GM23338 (cell line): ENCODE results near the gene CTSC. TPM values are rescaled to one million over a fixed set of nuclear protein-coding genes. Genes with fewer than 3 reads are reported as not detected.
A peak's percentile ranks its signal among the peaks of the same experiment; 100 is the strongest.

ENCODE experiments used
- ATAC-seq: fragments of 200-7000 bp; cut with Tn5 transposase; 3 replicates; pipeline ENCODE4 v1.9.1; 2020
- DNase-seq: peaks from one replicate; pipeline ENCODE4 v3.0.0-alpha.2; 2015; ENCODE audit warnings: low spot score
- H2AFZ ChIP-seq: fragments of 200-600 bp; sonication (generic); 2 replicates; pipeline ENCODE4 v1.8.0; 2016; ENCODE audit warnings: antibody characterized with exemption, mild to moderate bottlenecking, moderate library complexity
- H3F3A ChIP-seq: fragments of 200-600 bp; sonication (generic); replicated peaks from 2 replicates; pipeline ENCODE4 v1.8.0; 2017; ENCODE audit warnings: antibody characterized with exemption, mixed run types, low read depth
- H3K27ac ChIP-seq: fragments of 200-600 bp; sonication (generic); 2 replicates; pipeline ENCODE4 v1.6.1; 2016; ENCODE audit warnings: low read depth
- H3K27me3 ChIP-seq: fragments of 200-600 bp; sonication (generic); 2 replicates; pipeline ENCODE4 v1.8.0; 2016; ENCODE audit warnings: mild to moderate bottlenecking, mixed run types, moderate library complexity; ENCODE audit not compliant: insufficient read depth
- H3K36me3 ChIP-seq: fragments of 200-600 bp; sonication (generic); 2 replicates; pipeline ENCODE4 v1.8.0; 2016; ENCODE audit warnings: mild to moderate bottlenecking; ENCODE audit not compliant: insufficient read depth
- H3K4me1 ChIP-seq: fragments of 200-600 bp; sonication (generic); 2 replicates; pipeline ENCODE4 v1.8.0; 2016; ENCODE audit warnings: mild to moderate bottlenecking, moderate library complexity; ENCODE audit not compliant: insufficient read depth
- H3K4me2 ChIP-seq: fragments of 200-600 bp; sonication (generic); 2 replicates; pipeline ENCODE4 v1.7.1; 2017; ENCODE audit warnings: mixed run types
- H3K4me3 ChIP-seq: fragments of 200-600 bp; sonication (generic); 2 replicates; pipeline ENCODE4 v1.6.1; 2016; ENCODE audit warnings: mixed run types
- H3K79me2 ChIP-seq: fragments of 200-600 bp; sonication (generic); replicated peaks from 2 replicates; pipeline ENCODE4 v1.8.0; 2017; ENCODE audit warnings: mild to moderate bottlenecking; ENCODE audit not compliant: insufficient read depth
- H3K9me2 ChIP-seq: fragments of 200-600 bp; sonication (generic); 2 replicates; pipeline ENCODE4 v1.8.0; 2017; ENCODE audit not compliant: insufficient read depth
- H4K20me1 ChIP-seq: fragments of 200-600 bp; sonication (generic); replicated peaks from 2 replicates; pipeline ENCODE4 v1.8.0; 2017; ENCODE audit warnings: mild to moderate bottlenecking; ENCODE audit not compliant: insufficient read depth
- H3K27ac Mint-ChIP-seq: 2 replicates; pipeline ENCODE4 v1.8.0; 2020; ENCODE audit warnings: inconsistent platforms, mild to moderate bottlenecking, moderate library complexity, mixed read lengths
- H3K27me3 Mint-ChIP-seq: 3 replicates; pipeline ENCODE4 v1.8.0; 2022; ENCODE audit warnings: low read depth, mild to moderate bottlenecking, moderate library complexity, mixed read lengths, inconsistent platforms; ENCODE audit not compliant: insufficient read depth, poor library complexity
- H3K36me3 Mint-ChIP-seq: 3 replicates; pipeline ENCODE4 v1.8.0; 2021; ENCODE audit warnings: low read depth, mild to moderate bottlenecking, inconsistent platforms, moderate library complexity, mixed read lengths
- H3K4me1 Mint-ChIP-seq: 3 replicates; pipeline ENCODE4 v1.8.0; 2020; ENCODE audit warnings: mild to moderate bottlenecking, inconsistent platforms, mixed read lengths
- H3K4me3 Mint-ChIP-seq: 3 replicates; pipeline ENCODE4 v1.8.0; 2021; ENCODE audit warnings: moderate library complexity, mild to moderate bottlenecking, inconsistent platforms, mixed read lengths
- H3K9me3 Mint-ChIP-seq: 3 replicates; pipeline ENCODE4 v1.8.0; 2020; ENCODE audit warnings: moderate library complexity, mild to moderate bottlenecking, inconsistent platforms, mixed read lengths
- CREB1 ChIP-seq: fragments of 250-450 bp; sonication (Bioruptor Pico); IDR thresholded peaks from 2 replicates; pipeline ENCODE4 v1.5.0; 2020; ENCODE audit warnings: low read depth, mild to moderate bottlenecking, moderate library complexity
- EZH2 ChIP-seq: fragments of 200-600 bp; sonication (generic); IDR thresholded peaks from one replicate; pipeline ENCODE4 v1.8.0; 2017; ENCODE audit warnings: antibody characterized with exemption, mild to moderate bottlenecking, low read depth; ENCODE audit not compliant: unreplicated experiment
- EZH2phosphoT487 ChIP-seq: fragments of 200-600 bp; sonication (generic); IDR thresholded peaks from one replicate; pipeline ENCODE4 v1.8.1; 2018; ENCODE audit warnings: antibody characterized with exemption; ENCODE audit not compliant: unreplicated experiment
- JUNB ChIP-seq: IDR thresholded peaks from one replicate; pipeline ENCODE4 v1.6.1; 2016; ENCODE audit warnings: antibody characterized with exemption; ENCODE audit not compliant: unreplicated experiment
- NANOG ChIP-seq: IDR thresholded peaks from 2 replicates; pipeline ENCODE4 v1.6.1; 2016; ENCODE audit warnings: antibody characterized with exemption, borderline replicate concordance
- POLR2AphosphoS5 ChIP-seq: IDR thresholded peaks from 2 replicates; pipeline ENCODE4 v1.6.1; 2016; ENCODE audit warnings: antibody characterized with exemption, low read depth
- STAT1 ChIP-seq: IDR thresholded peaks from one replicate; pipeline ENCODE4 v1.6.1; 2016; ENCODE audit warnings: antibody characterized with exemption; ENCODE audit not compliant: unreplicated experiment
- ZNF114 ChIP-seq: fragments of 250-450 bp; sonication (Bioruptor Pico); IDR thresholded peaks from 2 replicates; pipeline ENCODE4 v1.5.0; 2020; ENCODE audit warnings: mild to moderate bottlenecking, moderate library complexity
- ZNF331 ChIP-seq: fragments of 250-450 bp; sonication (Bioruptor Pico); IDR thresholded peaks from 2 replicates; pipeline ENCODE4 v1.5.0; 2020; ENCODE audit warnings: low read depth, mild to moderate bottlenecking, moderate library complexity
- ZNF462 ChIP-seq: fragments of 250-450 bp; sonication (Bioruptor Pico); IDR thresholded peaks from 2 replicates; pipeline ENCODE4 v1.5.0; 2020; ENCODE audit warnings: mild to moderate bottlenecking, moderate library complexity
- polyA plus RNA-seq: library from polyadenylated mRNA; unstranded; fragments of >200 nt; fragmentation: Nextera tagmentation; extraction: Ambion mirVana; gene quantifications from 2 replicates; pipeline ENCODE4 v1.2.1, GENCODE V29; 2016
- total RNA-seq: library from RNA; depleted of rRNA; stranded (reverse); fragments of >200 nt; shearing (Covaris generic); gene quantifications from 2 replicates; pipeline ENCODE4 v1.2.3, GENCODE V29; 2014
- TF ChIP-seq, protein P1 (sequence below), 2 experiments: fragments of 200-600 bp in 1 of 2; sonication (generic) in 1 of 2; conservative IDR thresholded peaks; 2 replicates each; pipeline versions ENCODE4 v1.5.1 to v1.6.1; 2016 to 2017; ENCODE audit warnings: antibody characterized with exemption in 2 of 2, low read depth in 2 of 2, mild to moderate bottlenecking in 2 of 2, moderate library complexity in 1 of 2
- TF ChIP-seq, protein P2 (sequence below): IDR thresholded peaks from 2 replicates; pipeline ENCODE4 v1.6.1; 2016; ENCODE audit warnings: antibody characterized with exemption

The CTSC gene
- total and polyA plus RNA-seq, 2 experiments from 2014 or later: 408 to 444 TPM

DNA sequence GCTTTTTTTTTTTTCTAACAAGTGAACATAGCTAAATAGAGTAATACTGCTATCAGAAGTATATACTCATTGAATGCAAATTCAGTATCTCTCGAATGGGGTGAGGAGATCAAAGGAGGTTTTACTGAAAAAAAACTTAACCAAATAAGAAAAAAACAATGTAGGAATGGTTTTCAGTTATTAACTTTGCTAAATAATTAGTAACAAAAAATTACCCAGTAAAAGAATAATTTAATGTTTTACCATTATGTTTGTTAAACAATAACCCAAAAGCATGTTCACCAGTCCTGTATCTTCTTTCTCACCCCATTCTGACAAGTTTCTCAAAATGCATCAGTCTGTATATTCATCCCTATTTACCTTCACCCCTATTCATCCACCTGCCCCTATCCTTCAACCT is 22.6 kb upstream of the CTSC start (continued):
- TF ChIP-seq ZNF462 (no peak), CREB1 (CRISPR knock-in tag) (no peak)

DNA sequence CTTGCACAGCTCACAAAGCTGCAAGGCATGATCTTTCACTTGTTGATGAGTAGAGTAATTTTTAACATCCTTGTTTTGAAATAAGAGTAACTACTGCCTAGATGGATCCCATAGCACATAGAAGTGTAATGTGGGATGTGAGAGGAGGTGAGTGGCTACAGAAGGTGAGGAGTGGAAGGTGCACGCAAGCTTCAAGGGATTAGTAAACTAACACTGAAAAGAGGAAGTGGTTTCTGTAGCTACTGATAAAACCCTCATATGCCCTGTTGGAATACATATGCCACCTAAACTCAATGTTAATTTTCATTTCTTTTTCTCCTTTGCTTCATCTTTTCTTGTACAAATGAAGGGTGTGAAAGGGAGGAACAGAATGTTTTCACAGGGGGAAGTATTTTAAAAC is 22.0 kb upstream of the CTSC start:
- no peaks in the 10 kb centered on the region for H3K27me3 ChIP-seq
- DNase-seq: no peak
- H3K27me3 Mint-ChIP-seq: no peaks in the 10 kb centered on the region
- H2AFZ ChIP-seq: no peak overlapping the region
- H3K27ac ChIP-seq: no peak overlapping the region
- H3K36me3 ChIP-seq: no peaks in the 10 kb centered on the region
- ATAC-seq: no peak
- peaks cover 26% of the 10 kb centered on the region for H3K4me1 Mint-ChIP-seq
- H3K4me2 ChIP-seq: 0 out of 2 replicates have a peak overlapping the region, but pooled peaks have one; percentile 49
- TF ChIP-seq NANOG (no peak), EZH2phosphoT487 (no peak), POLR2AphosphoS5 (no peak), ZNF114 (no peak), STAT1 (no peak), JUNB (no peak), ZNF331 (CRISPR knock-in tag) (no peak), CREB1 (CRISPR knock-in tag) (no peak), EZH2 (no peak)
- TF ChIP-seq, protein P1, sequence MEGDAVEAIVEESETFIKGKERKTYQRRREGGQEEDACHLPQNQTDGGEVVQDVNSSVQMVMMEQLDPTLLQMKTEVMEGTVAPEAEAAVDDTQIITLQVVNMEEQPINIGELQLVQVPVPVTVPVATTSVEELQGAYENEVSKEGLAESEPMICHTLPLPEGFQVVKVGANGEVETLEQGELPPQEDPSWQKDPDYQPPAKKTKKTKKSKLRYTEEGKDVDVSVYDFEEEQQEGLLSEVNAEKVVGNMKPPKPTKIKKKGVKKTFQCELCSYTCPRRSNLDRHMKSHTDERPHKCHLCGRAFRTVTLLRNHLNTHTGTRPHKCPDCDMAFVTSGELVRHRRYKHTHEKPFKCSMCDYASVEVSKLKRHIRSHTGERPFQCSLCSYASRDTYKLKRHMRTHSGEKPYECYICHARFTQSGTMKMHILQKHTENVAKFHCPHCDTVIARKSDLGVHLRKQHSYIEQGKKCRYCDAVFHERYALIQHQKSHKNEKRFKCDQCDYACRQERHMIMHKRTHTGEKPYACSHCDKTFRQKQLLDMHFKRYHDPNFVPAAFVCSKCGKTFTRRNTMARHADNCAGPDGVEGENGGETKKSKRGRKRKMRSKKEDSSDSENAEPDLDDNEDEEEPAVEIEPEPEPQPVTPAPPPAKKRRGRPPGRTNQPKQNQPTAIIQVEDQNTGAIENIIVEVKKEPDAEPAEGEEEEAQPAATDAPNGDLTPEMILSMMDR (conservative IDR thresholded peaks at IDR 0.05; ENCODE audit: low read depth in 2 of 2): no peak
- TF ChIP-seq, protein P2, sequence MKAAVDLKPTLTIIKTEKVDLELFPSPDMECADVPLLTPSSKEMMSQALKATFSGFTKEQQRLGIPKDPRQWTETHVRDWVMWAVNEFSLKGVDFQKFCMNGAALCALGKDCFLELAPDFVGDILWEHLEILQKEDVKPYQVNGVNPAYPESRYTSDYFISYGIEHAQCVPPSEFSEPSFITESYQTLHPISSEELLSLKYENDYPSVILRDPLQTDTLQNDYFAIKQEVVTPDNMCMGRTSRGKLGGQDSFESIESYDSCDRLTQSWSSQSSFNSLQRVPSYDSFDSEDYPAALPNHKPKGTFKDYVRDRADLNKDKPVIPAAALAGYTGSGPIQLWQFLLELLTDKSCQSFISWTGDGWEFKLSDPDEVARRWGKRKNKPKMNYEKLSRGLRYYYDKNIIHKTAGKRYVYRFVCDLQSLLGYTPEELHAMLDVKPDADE: no peak
- H3K36me3 Mint-ChIP-seq: no peaks in the 10 kb centered on the region
- H3K4me1 ChIP-seq: peaks cover 26% of the 10 kb centered on the region
- H3K4me3 Mint-ChIP-seq: no peak overlapping the region
- no peaks in the 10 kb centered on the region for H3K9me2 ChIP-seq
- H3K79me2 ChIP-seq: no peaks in the 10 kb centered on the region
- H3F3A ChIP-seq: no peaks in the 10 kb centered on the region
- no peaks in the 10 kb centered on the region for H3K9me3 Mint-ChIP-seq
- peak overlapping the region; percentile 7; the same call in 1 of the 2 replicates for H3K27ac Mint-ChIP-seq
- H3K4me3 ChIP-seq: no peak overlapping the region
- H4K20me1 ChIP-seq: no peaks in the 10 kb centered on the region
